Suprapubic skin (tissue), 3 donors: ENCODE measurements around the gene OTOG.

Experiments used
- POLR2A ChIP-seq, 2 donors: fragments of 450-650 bp; IDR thresholded peaks; one replicate each; pipeline ENCODE4 v1.6.1; 2017; ENCODE audit warnings: antibody characterized with exemption in 2 of 2, mild to moderate bottlenecking in 2 of 2, moderate library complexity in 2 of 2
- TF ChIP-seq, protein P1 (sequence below), 2 donors: fragments of 200-600 bp in 1 of 2; fragments of 450-650 bp in 1 of 2; sonication (generic) in 1 of 2; IDR thresholded peaks; one replicate each; pipeline ENCODE4 v1.5.1; 2016 to 2019; ENCODE audit warnings: antibody characterized with exemption in 2 of 2, mild to moderate bottlenecking in 1 of 2, moderate library complexity in 1 of 2

GRCh38 chr11:17507773-17508172 is 39.3 kb upstream of the OTOG start:
- TF ChIP-seq, protein P1, sequence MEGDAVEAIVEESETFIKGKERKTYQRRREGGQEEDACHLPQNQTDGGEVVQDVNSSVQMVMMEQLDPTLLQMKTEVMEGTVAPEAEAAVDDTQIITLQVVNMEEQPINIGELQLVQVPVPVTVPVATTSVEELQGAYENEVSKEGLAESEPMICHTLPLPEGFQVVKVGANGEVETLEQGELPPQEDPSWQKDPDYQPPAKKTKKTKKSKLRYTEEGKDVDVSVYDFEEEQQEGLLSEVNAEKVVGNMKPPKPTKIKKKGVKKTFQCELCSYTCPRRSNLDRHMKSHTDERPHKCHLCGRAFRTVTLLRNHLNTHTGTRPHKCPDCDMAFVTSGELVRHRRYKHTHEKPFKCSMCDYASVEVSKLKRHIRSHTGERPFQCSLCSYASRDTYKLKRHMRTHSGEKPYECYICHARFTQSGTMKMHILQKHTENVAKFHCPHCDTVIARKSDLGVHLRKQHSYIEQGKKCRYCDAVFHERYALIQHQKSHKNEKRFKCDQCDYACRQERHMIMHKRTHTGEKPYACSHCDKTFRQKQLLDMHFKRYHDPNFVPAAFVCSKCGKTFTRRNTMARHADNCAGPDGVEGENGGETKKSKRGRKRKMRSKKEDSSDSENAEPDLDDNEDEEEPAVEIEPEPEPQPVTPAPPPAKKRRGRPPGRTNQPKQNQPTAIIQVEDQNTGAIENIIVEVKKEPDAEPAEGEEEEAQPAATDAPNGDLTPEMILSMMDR (IDR thresholded peaks at IDR 0.05) = no peak
- TF ChIP-seq POLR2A (IDR thresholded peaks at IDR 0.05) = no peak
